ENCODE data around the gene RAB11FIP4.

Gene RAB11FIP4

GRCh38 chr17:31568539-31568938 lies 177.1 kb downstream of the RAB11FIP4 start:
- no peak for DNase-seq (ENCODE audit: low spot score)

- no peak for DNase-seq (ENCODE audit: low spot score)
Measured at GRCh38 chr17:31570231-31570630, 178.8 kb downstream of the RAB11FIP4 start.

GRCh38 chr17:31570951-31571892 lies 179.7 kb downstream of the RAB11FIP4 start:
- peak; percentile 83 for DNase-seq (ENCODE audit: low spot score)

DNA sequence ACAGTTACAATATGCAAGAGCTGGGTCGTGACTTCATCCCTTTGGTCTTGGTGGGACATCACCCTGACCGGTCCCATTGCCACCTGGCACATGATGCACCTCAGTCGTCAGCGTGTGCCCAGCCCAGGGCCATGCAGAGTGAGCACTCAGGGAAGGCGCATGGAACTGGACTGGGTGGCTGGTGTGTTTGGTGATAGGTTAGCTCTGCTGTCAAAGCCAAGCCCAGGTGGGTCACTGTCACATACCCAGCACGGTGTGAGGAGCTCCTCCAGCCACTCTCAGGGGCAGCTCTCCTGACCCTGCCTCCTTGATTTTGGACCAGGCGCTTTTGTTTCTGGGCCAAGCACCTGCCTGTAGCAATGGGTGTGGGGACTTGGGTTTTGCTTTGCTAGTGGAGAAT lies 180.9 kb downstream of the RAB11FIP4 start:
- DNase-seq (ENCODE audit: low spot score) = no peak

- no peak for DNase-seq (ENCODE audit: low spot score)
Measured at GRCh38 chr17:31573047-31573446, 181.6 kb downstream of the RAB11FIP4 start.

- no peak for DNase-seq (ENCODE audit: low spot score)
Measured at GRCh38 chr17:31573861-31574260, 182.4 kb downstream of the RAB11FIP4 start.

DNA sequence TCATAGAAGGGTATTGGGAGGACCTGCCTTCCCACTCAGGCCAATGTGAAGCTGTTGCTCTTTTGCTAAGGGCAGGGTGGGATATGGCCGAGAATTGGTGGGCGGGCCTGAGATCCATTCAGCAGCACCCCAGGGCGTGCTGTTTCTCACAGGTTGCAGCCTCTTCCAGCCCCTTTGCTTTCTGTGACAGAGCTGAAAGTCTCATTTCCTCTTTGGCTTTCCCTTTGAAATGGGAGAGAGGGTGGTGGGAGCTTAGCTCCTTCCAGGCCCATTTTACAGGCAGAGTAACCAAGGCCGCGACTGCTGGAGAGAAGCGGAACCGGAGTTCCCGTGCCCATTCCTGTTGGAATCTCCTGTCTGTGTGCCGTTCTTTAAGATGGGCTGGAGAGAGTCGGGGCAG lies 183.0 kb downstream of the RAB11FIP4 start:
- DNase-seq (ENCODE audit: low spot score) = no peak

GRCh38 chr17:31575043-31575442 lies 183.6 kb downstream of the RAB11FIP4 start:
- no peak for DNase-seq (ENCODE audit: low spot score)

- DNase-seq (ENCODE audit: low spot score) = peak; percentile 54
Measured at GRCh38 chr17:31579265-31579664, 187.8 kb downstream of the RAB11FIP4 start.

DNA sequence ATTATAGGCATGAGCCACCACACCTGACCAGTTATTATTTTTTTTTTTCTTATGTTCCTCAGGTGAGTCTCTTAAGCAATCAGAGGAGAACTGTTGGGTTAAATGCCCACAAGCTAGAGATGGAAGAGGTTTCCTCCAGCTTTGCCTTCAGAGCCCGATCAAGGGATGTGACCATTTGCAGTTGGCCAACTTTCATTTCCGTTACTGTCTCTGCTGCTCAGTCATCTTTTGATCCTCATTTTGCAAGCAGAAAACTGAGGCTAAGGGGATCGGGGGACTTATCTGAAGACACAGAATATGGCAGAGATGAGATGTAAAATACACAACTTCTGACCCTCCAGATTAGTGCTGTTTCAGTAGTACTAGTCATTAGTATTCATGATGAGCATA lies 188.8 kb downstream of the RAB11FIP4 start:
- no peak for DNase-seq (ENCODE audit: low spot score)

GRCh38 chr17:31580706-31581490 lies 189.4 kb downstream of the RAB11FIP4 start:
- DNase-seq (ENCODE audit: low spot score) = peak; percentile 95

DNA sequence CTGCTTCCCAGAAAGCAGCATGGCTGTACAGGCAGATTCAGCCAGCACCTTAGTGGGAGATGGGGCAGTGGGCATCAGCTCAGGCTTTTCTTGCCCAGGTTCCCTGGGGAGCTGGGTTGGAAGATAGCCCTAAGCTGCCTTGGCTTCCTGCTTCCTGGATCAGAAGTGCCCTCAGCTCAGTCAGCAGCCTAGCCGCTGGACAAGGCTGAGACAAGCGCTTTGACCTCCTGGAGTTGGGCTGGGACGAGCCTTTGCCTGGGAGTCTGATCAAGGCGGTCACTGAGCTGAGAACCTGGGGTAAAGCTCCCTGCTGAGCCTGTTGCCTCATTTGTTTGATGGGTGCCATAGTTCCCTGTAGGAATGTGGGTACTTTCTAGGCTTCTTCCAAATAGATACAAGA lies 190.0 kb downstream of the RAB11FIP4 start:
- DNase-seq (ENCODE audit: low spot score) = peak; percentile 71

DNA sequence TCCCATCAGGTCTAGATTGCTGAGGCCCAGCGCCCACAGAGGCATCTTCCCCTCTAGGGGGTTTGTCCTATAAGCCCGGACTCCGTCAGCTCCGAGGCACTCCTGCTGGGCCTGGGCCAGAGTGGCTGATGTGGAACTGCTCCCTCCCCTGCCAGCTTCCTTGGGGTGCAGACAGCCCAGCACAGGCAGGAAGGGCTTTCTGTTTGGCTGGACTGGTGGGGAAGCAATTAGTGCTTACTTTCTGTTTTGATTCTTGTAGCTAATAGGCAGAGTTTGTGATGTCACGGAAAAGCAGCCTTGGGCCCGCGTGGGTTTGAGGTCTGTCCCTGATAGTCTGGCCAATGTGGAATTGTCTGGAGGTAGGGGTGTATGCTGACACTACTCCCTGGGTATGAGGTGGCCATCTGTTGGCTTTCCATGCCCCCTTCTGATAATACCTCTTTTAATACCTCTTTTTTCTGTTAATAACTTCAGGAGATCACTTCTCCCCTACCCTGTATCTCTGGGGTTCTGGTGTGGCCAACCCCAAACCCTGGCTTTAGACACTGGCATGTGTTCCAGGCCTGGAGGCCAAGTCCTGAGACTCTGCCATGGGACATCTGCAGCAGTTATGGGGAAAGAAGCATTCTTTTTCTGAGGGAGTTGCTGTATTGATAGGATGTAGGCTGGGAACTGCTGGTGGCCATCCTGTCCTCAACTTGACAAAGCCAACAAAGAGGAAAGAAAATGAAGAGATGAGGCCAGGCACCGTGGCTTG lies 190.9 kb downstream of the RAB11FIP4 start:
- DNase-seq (ENCODE audit: low spot score) = peak; percentile 46

- no peak for DNase-seq (ENCODE audit: low spot score)
Measured at GRCh38 chr17:31583772-31584356, 192.4 kb downstream of the RAB11FIP4 start.

GRCh38 chr17:31584438-31585279 lies 193.2 kb downstream of the RAB11FIP4 start:
- no peak for DNase-seq (ENCODE audit: low spot score)

DNA sequence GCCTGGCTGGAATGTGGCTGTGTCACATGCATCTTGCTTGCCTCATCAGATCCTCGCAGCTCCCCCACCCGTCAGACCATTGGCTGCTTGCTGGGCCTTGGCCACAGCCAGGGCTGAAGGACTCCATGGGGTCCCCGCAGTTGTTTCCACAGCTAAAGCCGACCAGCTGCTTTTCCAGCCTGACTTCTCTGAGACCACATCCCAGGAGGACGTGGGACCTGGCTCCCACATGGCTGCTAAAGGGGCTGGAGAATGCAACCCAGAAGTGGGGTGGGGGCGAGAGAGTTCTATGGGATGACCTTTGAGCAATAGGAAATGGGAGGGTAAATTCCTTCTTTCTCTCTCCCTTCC lies 193.8 kb downstream of the RAB11FIP4 start:
- no peak for DNase-seq (ENCODE audit: low spot score)

DNA sequence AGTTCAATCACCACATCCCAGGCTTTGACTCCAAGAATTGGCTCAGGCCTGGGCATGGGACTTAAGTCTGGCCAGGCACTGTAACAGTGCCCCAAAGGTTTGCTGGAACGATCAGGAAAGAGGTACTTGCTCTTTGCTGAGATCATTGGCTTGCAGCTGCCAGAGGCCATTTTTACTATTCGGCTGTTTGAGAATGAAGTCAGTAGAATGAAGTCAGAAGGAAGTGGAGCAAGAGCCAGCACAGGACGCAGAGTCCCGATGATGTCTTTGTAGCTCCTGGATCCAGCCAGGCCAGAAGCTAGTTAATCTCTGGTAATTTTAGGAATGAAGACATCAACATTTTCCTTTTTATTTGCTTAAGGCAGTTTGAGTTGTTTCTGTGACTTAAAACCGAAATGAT lies 195.5 kb downstream of the RAB11FIP4 start:
- no peak for DNase-seq (ENCODE audit: low spot score)

- DNase-seq (ENCODE audit: low spot score) = no peak
Measured at GRCh38 chr17:31587462-31587861, 196.0 kb downstream of the RAB11FIP4 start.
